SU-DHL-6 (cell line): ENCODE data around the gene SLC40A1.

Source experiments
- EZH2phosphoT487 ChIP-seq: fragments of 200-600 bp; sonication (generic), shearing (Covaris generic); conservative IDR thresholded peaks from 2 replicates; pipeline ENCODE4 v1.6.1; 2018; ENCODE audit warnings: mild to moderate bottlenecking, antibody characterized with exemption, low read length, moderate library complexity, mixed read lengths
- TF ChIP-seq, protein P1 (sequence below): fragments of 200-600 bp; sonication (generic); IDR thresholded peaks from one replicate; pipeline ENCODE4 v1.5.1; 2017; ENCODE audit warnings: antibody characterized with exemption, mild to moderate bottlenecking, low read length, moderate library complexity; ENCODE audit not compliant: insufficient read depth, poor library complexity, severe bottlenecking

DNA sequence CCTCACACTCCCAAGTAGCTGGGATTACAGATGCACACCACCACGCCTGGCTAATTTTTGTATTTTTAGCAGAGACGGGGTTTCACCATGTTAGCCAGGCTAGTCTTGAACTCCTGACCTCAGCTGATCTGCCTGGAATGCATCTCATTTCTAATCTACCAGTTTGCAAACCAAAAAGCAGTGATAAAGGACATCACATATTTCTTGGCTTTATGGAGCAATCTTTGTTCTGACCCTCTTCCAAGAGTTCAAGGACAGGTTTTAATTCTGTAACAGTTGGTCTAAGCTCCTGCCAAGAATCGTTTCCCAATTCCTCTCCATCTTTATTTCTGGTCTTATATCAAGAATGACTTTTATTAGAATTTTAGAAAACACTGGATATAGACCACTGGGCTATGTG lies 67.7 kb downstream of the SLC40A1 start:
- TF ChIP-seq, protein P1, sequence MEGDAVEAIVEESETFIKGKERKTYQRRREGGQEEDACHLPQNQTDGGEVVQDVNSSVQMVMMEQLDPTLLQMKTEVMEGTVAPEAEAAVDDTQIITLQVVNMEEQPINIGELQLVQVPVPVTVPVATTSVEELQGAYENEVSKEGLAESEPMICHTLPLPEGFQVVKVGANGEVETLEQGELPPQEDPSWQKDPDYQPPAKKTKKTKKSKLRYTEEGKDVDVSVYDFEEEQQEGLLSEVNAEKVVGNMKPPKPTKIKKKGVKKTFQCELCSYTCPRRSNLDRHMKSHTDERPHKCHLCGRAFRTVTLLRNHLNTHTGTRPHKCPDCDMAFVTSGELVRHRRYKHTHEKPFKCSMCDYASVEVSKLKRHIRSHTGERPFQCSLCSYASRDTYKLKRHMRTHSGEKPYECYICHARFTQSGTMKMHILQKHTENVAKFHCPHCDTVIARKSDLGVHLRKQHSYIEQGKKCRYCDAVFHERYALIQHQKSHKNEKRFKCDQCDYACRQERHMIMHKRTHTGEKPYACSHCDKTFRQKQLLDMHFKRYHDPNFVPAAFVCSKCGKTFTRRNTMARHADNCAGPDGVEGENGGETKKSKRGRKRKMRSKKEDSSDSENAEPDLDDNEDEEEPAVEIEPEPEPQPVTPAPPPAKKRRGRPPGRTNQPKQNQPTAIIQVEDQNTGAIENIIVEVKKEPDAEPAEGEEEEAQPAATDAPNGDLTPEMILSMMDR = no peak
- TF ChIP-seq EZH2phosphoT487 = no peak
